H1 (cell line): ENCODE measurements around the gene WDR12. TPM values are rescaled to one million over a fixed set of nuclear protein-coding genes. Genes with fewer than 3 reads are reported as not detected.

Source experiments
- CTCF ChIA-PET: fragments of 300-600 bp; sonication (Branson Sonifier 250); formaldehyde crosslinking; loops from one replicate; lab custom pipeline; 2021; ENCODE audit not compliant: partially characterized antibody; lab: Charles Lee
- POLR2A ChIA-PET: fragments of 300-600 bp; sonication (Branson Sonifier 250); formaldehyde crosslinking; loops from one replicate; lab custom pipeline; 2021; ENCODE audit warnings: inconsistent platforms; ENCODE audit not compliant: partially characterized antibody; lab: Charles Lee
- DNase-seq, 2 experiments: peaks; one replicate each; pipeline versions ENCODE4 v3.0.0 to v3.0.0-alpha.2; 2010 to 2022; ENCODE audit warnings: low spot score in 2 of 2, low read depth in 1 of 2, mixed read lengths in 1 of 2
- FAIRE-seq: peaks from 2 replicates; lab custom pipeline; 2011; peaks lifted over from hg19 to GRCh38; lab: Jason Lieb, UNC
- H2AFZ ChIP-seq: 2 replicates; pipeline ENCODE4 v1.8.1; 2012; ENCODE audit warnings: low read length, inconsistent platforms
- H2AK5ac ChIP-seq: 2 replicates; pipeline ENCODE4 v1.6.1; 2013; ENCODE audit warnings: low read depth, low read length
- H2BK120ac ChIP-seq: replicated peaks from 2 replicates; pipeline ENCODE3; 2013; ENCODE audit warnings: low read depth, low read length, inconsistent platforms
- H2BK12ac ChIP-seq: 2 replicates; pipeline ENCODE4 v1.6.1; 2013; ENCODE audit warnings: low read depth, low read length
- H2BK15ac ChIP-seq: 2 replicates; pipeline ENCODE4 v1.6.1; 2013; ENCODE audit warnings: low read length
- H2BK20ac ChIP-seq: 2 replicates; pipeline ENCODE4 v1.6.1; 2013; ENCODE audit warnings: low read length
- H2BK5ac ChIP-seq: 2 replicates; pipeline ENCODE4 v1.6.1; 2013; ENCODE audit warnings: low read depth, low read length
- H3K14ac ChIP-seq: 2 replicates; pipeline ENCODE4 v1.6.1; 2013; ENCODE audit warnings: inconsistent platforms; ENCODE audit not compliant: insufficient read length
- H3K18ac ChIP-seq: 2 replicates; pipeline ENCODE4 v1.6.1; 2013; ENCODE audit warnings: low read length; ENCODE audit errors: extremely low read depth
- H3K23ac ChIP-seq: 2 replicates; pipeline ENCODE4 v1.6.1; 2013; ENCODE audit warnings: inconsistent platforms; ENCODE audit not compliant: insufficient read length
- H3K23me2 ChIP-seq: 2 replicates; pipeline ENCODE4 v1.6.1; 2013; ENCODE audit warnings: low read depth, low read length
- H3K27ac ChIP-seq: 2 replicates; pipeline ENCODE4 v1.6.1; 2011; ENCODE audit warnings: low read depth, low read length, inconsistent platforms
- H3K27me3 ChIP-seq, 4 experiments: replicated peaks in 1 of 4; 1 replicate in 1 of 4; 2 replicates in 3 of 4; pipeline versions ENCODE4 v1.6.1 to v1.8.1; 2011 to 2013; ENCODE audit warnings: low read length in 3 of 4, mild to moderate bottlenecking in 3 of 4, inconsistent platforms in 2 of 4, mixed read lengths in 2 of 4, moderate library complexity in 1 of 4; ENCODE audit not compliant: control insufficient read depth in 3 of 4, insufficient read depth in 3 of 4; ENCODE audit errors: extremely low read depth in 1 of 4
- H3K36me3 ChIP-seq, 4 experiments: 2 replicates each; pipeline versions ENCODE4 v1.6.1 to v1.8.1; 2011 to 2013; ENCODE audit warnings: mild to moderate bottlenecking in 4 of 4, low read length in 3 of 4, moderate library complexity in 2 of 4, control low read depth in 1 of 4, inconsistent platforms in 1 of 4; ENCODE audit not compliant: insufficient read depth in 4 of 4, control insufficient read depth in 2 of 4
- H3K4ac ChIP-seq: replicated peaks from 2 replicates; pipeline ENCODE3; 2013; ENCODE audit warnings: low read length, low read depth, mixed read lengths, inconsistent platforms; ENCODE audit not compliant: insufficient read length
- H3K4me1 ChIP-seq, 4 experiments: replicated peaks in 1 of 4; 1 replicate in 1 of 4; 2 replicates in 3 of 4; pipeline versions ENCODE4 v1.6.1 to v1.8.1; 2011 to 2013; ENCODE audit warnings: low read length in 3 of 4, inconsistent platforms in 2 of 4, mixed read lengths in 1 of 4; ENCODE audit not compliant: insufficient read depth in 4 of 4, control insufficient read depth in 3 of 4
- H3K4me2 ChIP-seq, 2 experiments: 2 replicates each; pipeline versions ENCODE4 v1.6.1 to v1.8.1; 2011 to 2013; ENCODE audit warnings: low read depth in 2 of 2, low read length in 2 of 2, control low read depth in 1 of 2, inconsistent platforms in 1 of 2, mild to moderate bottlenecking in 1 of 2; ENCODE audit not compliant: insufficient read depth in 1 of 2
- H3K4me3 ChIP-seq, 4 experiments: fragments of 200-600, 300-600 bp in 1 of 4; sonication (generic), shearing (Covaris generic), sonication (Bioruptor Twin) in 1 of 4; 2 replicates each; pipeline versions ENCODE4 v1.5.1 to v1.8.1; 2011 to 2016; ENCODE audit warnings: low read length in 4 of 4, low read depth in 3 of 4, control low read depth in 2 of 4, inconsistent platforms in 2 of 4, mild to moderate bottlenecking in 2 of 4, mixed read lengths in 1 of 4, moderate library complexity in 1 of 4; ENCODE audit not compliant: insufficient read depth in 2 of 4; ENCODE audit errors: extremely low read depth in 1 of 4
- H3K56ac ChIP-seq: replicated peaks from 2 replicates; pipeline ENCODE3; 2013; ENCODE audit warnings: low read depth, mild to moderate bottlenecking, mixed read lengths, low read length, inconsistent platforms; ENCODE audit not compliant: insufficient read length
- H3K79me1 ChIP-seq: 2 replicates; pipeline ENCODE4 v1.6.1; 2013; ENCODE audit warnings: low read depth, low read length, control low read depth
- H3K79me2 ChIP-seq, 2 experiments: 2 replicates each; pipeline versions ENCODE4 v1.6.1 to v1.8.1; 2012 to 2013; ENCODE audit warnings: low read length in 2 of 2, mild to moderate bottlenecking in 2 of 2, inconsistent platforms in 1 of 2; ENCODE audit not compliant: insufficient read depth in 2 of 2, control insufficient read depth in 1 of 2
- H3K9ac ChIP-seq, 4 experiments: replicated peaks in 1 of 4; 1 replicate in 1 of 4; 2 replicates in 3 of 4; pipeline versions ENCODE4 v1.6.1 to v1.8.1; 2011 to 2013; ENCODE audit warnings: low read depth in 3 of 4, low read length in 3 of 4, control low read depth in 2 of 4, mild to moderate bottlenecking in 2 of 4, moderate library complexity in 2 of 4, inconsistent platforms in 1 of 4; ENCODE audit errors: extremely low read depth in 1 of 4
- H3K9me3 ChIP-seq, 2 experiments: 2 replicates each; pipeline versions ENCODE4 v1.6.1 to v1.8.1; 2012 to 2013; ENCODE audit warnings: mild to moderate bottlenecking in 2 of 2, moderate library complexity in 2 of 2, control low read depth in 1 of 2, inconsistent platforms in 1 of 2, low read depth in 1 of 2, low read length in 1 of 2, mixed read lengths in 1 of 2; ENCODE audit not compliant: insufficient read depth in 2 of 2
- H4K20me1 ChIP-seq, 2 experiments: replicated peaks in 1 of 2; 2 replicates each; pipeline versions ENCODE3 to v1.8.1; 2011 to 2013; ENCODE audit warnings: inconsistent platforms in 2 of 2, low read length in 2 of 2, mild to moderate bottlenecking in 1 of 2; ENCODE audit not compliant: insufficient read depth in 2 of 2, control insufficient read depth in 1 of 2
- H4K5ac ChIP-seq: 2 replicates; pipeline ENCODE4 v1.6.1; 2013; ENCODE audit warnings: low read length, low read depth, mixed read lengths, inconsistent platforms; ENCODE audit not compliant: insufficient read length
- H4K8ac ChIP-seq: 2 replicates; pipeline ENCODE4 v1.8.0; 2013; ENCODE audit warnings: mild to moderate bottlenecking, moderate library complexity, low read length, inconsistent platforms; ENCODE audit not compliant: insufficient read depth; ENCODE audit errors: extremely low read depth
- H4K91ac ChIP-seq: replicated peaks from 2 replicates; pipeline ENCODE3; 2013; ENCODE audit warnings: low read length, mixed read lengths, inconsistent platforms; ENCODE audit not compliant: insufficient read length
- ASH2L ChIP-seq: fragments of 200-600, 300-600 bp; sonication (generic); IDR thresholded peaks from one replicate; pipeline ENCODE4 v1.7.1; 2017; ENCODE audit warnings: low read length
- CHD1 ChIP-seq: IDR thresholded peaks from 2 replicates; pipeline ENCODE4 v1.6.1; 2012; ENCODE audit warnings: low read depth, low read length, improper control_type of control experiment
- CREB1 ChIP-seq: IDR thresholded peaks from 2 replicates; pipeline ENCODE4 v1.6.1; 2012; ENCODE audit warnings: inconsistent platforms
- GTF2F1 ChIP-seq: IDR thresholded peaks from 2 replicates; pipeline ENCODE4 v1.6.1; 2012; ENCODE audit warnings: low read depth, low read length, improper control_type of control experiment, borderline replicate concordance
- KDM1A ChIP-seq: fragments of 200-600, 300-600 bp; sonication (generic); IDR thresholded peaks from 2 replicates; pipeline ENCODE4 v1.7.1; 2016; ENCODE audit warnings: mild to moderate bottlenecking, low read length, borderline replicate concordance
- MAFK ChIP-seq: IDR thresholded peaks from 2 replicates; pipeline ENCODE4 v1.6.1; 2012; ENCODE audit warnings: low read depth, mild to moderate bottlenecking, improper control_type of control experiment, low read length
- RAD21 ChIP-seq, 2 experiments: IDR thresholded peaks in 1 of 2; conservative IDR thresholded peaks in 1 of 2; 2 replicates each; pipeline ENCODE4 v1.6.1; 2011; ENCODE audit warnings: low read depth in 2 of 2, low read length in 2 of 2, improper control_type of control experiment in 1 of 2, inconsistent platforms in 1 of 2, mild to moderate bottlenecking in 1 of 2, moderate library complexity in 1 of 2
- RBBP5 ChIP-seq: IDR thresholded peaks from 2 replicates; pipeline ENCODE4 v1.7.1; 2012; ENCODE audit warnings: low read depth, mild to moderate bottlenecking, inconsistent platforms, low read length, moderate library complexity, borderline replicate concordance
- RXRA ChIP-seq: IDR thresholded peaks from 2 replicates; pipeline ENCODE4 v1.6.1; 2011; ENCODE audit warnings: low read depth, mild to moderate bottlenecking, low read length, moderate library complexity; ENCODE audit not compliant: insufficient read depth
- YY1 ChIP-seq: IDR thresholded peaks from 2 replicates; pipeline ENCODE4 v1.6.1; 2011; ENCODE audit warnings: low read depth, mild to moderate bottlenecking, low read length
- WGBS, 2 experiments: shearing (Covaris generic) in 1 of 2; methylation state at CpG; one replicate each; pipeline versions ENCODE4 v1.1.6 to v1.1.7; 2013 to 2015; ENCODE audit warnings: low lambda C conversion rate in 2 of 2, mixed read lengths in 2 of 2, inconsistent platforms in 1 of 2, low coverage in 1 of 2, missing lambda C conversion rate in 1 of 2; ENCODE audit not compliant: insufficient replicate concordance in 2 of 2, insufficient coverage in 1 of 2, insufficient read length in 1 of 2; ENCODE audit errors: extremely low coverage in 1 of 2, missing lambda C conversion rate in 1 of 2; 5-methylcytosine and 5-hydroxymethylcytosine counted together
- polyA plus RNA-seq, 7 experiments: library from polyadenylated mRNA; depleted of rRNA in 3 of 7; stranded (reverse) in 5 of 7; unstranded in 2 of 7; fragments of >200 nt in 5 of 7; fragments of 200-250 nt in 2 of 7; gene quantifications; 1 replicate in 5 of 7; 2 replicates in 1 of 7; 4 replicates in 1 of 7; pipeline versions ENCODE4 v1.2.1 to v1.2.3, GENCODE V29; 2011 to 2013; ENCODE audit warnings: missing spikeins in 2 of 7, mixed read lengths in 2 of 7
- total RNA-seq: library from RNA; stranded (reverse); fragmentation: NEBNext Ultra II Directional; extraction: Animal tissue kit (Norgen Biotek cat#: 25700); gene quantifications from 2 replicates; pipeline ENCODE4 v1.2.1, GENCODE V29; 2021
- TF ChIP-seq, protein P1 (sequence below): IDR thresholded peaks from 2 replicates; pipeline ENCODE4 v1.6.1; 2012; ENCODE audit warnings: inconsistent platforms
- TF ChIP-seq, protein P2 (sequence below): IDR thresholded peaks from 2 replicates; pipeline ENCODE4 v1.6.1; 2012; ENCODE audit warnings: inconsistent platforms

Gene WDR12
- total and polyA plus RNA-seq, 2 of the 8 experiments (the other 6 are each of a cell fraction or from before 2014, with no cell fraction given): 25.0 to 183 TPM

DNA sequence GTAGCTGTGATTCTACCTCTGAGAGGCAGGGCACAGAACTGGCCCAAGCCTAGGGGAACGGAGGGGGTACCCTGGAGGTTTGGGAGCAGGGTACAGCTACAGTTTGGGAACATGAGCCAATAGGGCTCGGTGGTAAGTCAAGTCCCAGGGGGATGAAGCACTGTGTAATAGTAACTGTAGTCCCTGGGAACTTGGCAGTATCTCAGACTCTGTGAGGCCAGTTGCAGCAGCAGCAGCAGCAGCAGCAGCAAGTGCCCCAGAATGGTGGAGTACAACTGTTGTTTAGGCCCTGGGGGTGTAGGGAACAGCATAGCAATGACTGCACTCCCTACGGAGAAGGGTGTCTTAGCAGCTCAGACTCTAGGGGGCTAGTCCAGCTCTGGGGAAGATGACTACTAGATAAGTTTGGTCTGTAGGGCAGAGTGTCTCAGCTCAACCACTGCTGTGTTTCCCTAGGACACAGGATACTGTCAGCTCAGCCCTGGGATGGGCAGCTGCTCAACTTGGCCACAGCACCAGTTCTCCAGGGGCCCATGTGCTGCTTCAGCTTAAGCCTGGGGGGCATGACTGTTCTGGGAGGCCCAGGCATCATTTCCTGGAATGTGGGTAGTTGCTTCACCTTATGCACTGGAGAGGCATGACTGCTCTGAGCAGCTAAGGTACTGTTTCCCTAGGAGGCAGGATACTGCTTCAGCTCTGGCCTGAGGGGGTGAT, 21.1 kb upstream of the WDR12 start:
- no peak overlapping the region for H4K91ac ChIP-seq
- no peak overlapping the region for H3K9ac ChIP-seq
- WGBS, 2 experiments: 84% methylated on average over 3 of the region's 3 CpGs; no CpG with 5 or more reads in 1 of the 2 experiments
- H2BK20ac ChIP-seq: no peak overlapping the region
- H2BK15ac ChIP-seq: no peak overlapping the region
- H3K36me3 ChIP-seq: no peaks in the 10 kb centered on the region
- H3K56ac ChIP-seq: no peak overlapping the region
- POLR2A ChIA-PET: interaction anchor here (0.6 kb wide), 1 partner anchor 532 kb away, joined by 3 read pairs; no protein-coding TSS in a partner anchor
- no peak overlapping the region for H4K5ac ChIP-seq
- H3K4me2 ChIP-seq: no peak overlapping the region
- H3K4ac ChIP-seq: no peak overlapping the region
- no peaks in the 10 kb centered on the region for H3K9me3 ChIP-seq
- H2AFZ ChIP-seq: no peak overlapping the region
- no peaks in the 10 kb centered on the region for H3K79me2 ChIP-seq
- H2BK120ac ChIP-seq: no peak overlapping the region
- no peaks in the 10 kb centered on the region for H4K20me1 ChIP-seq
- no peak overlapping the region; the same call in 1 of the 2 replicates for H2BK5ac ChIP-seq
- H3K4me1 ChIP-seq: no peaks in the 10 kb centered on the region
- DNase-seq (no peak), FAIRE-seq (no peak)
- no peak overlapping the region for H3K27ac ChIP-seq
- H3K23ac ChIP-seq: no peak overlapping the region
- CTCF ChIA-PET: interaction anchor here (0.6 to 1.2 kb wide), 5 partner anchors 8 to 359 kb away, joined by 3 to 5 read pairs (median 3); no protein-coding TSS in a partner anchor
- H3K27me3 ChIP-seq: no peaks in the 10 kb centered on the region
- H3K18ac ChIP-seq: no peak overlapping the region
- no peaks in the 10 kb centered on the region for H3K79me1 ChIP-seq
- no peak overlapping the region for H2BK12ac ChIP-seq
- H3K14ac ChIP-seq: no peak overlapping the region
- no peak overlapping the region for H4K8ac ChIP-seq
- no peak overlapping the region for H2AK5ac ChIP-seq
- H3K23me2 ChIP-seq: no peaks in the 10 kb centered on the region
- no peak overlapping the region for H3K4me3 ChIP-seq
- TF ChIP-seq RXRA (no peak), GTF2F1 (no peak), MAFK (no peak), YY1 (no peak), ASH2L (no peak), RAD21 (IDR thresholded peaks at IDR 0.05 in 1 of 2, conservative IDR thresholded peaks at IDR 0.05 in 1 of 2; ENCODE audit: low read depth in 2 of 2, low read length in 2 of 2) (no peak), KDM1A (no peak), CHD1 (no peak), CREB1 (no peak), RBBP5 (no peak)
- TF ChIP-seq, protein P1, sequence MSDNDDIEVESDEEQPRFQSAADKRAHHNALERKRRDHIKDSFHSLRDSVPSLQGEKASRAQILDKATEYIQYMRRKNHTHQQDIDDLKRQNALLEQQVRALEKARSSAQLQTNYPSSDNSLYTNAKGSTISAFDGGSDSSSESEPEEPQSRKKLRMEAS: no peak
- TF ChIP-seq, protein P2, sequence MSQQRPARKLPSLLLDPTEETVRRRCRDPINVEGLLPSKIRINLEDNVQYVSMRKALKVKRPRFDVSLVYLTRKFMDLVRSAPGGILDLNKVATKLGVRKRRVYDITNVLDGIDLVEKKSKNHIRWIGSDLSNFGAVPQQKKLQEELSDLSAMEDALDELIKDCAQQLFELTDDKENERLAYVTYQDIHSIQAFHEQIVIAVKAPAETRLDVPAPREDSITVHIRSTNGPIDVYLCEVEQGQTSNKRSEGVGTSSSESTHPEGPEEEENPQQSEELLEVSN: no peak
